Measurements from ENCODE around the gene CFAP74.

DNA sequence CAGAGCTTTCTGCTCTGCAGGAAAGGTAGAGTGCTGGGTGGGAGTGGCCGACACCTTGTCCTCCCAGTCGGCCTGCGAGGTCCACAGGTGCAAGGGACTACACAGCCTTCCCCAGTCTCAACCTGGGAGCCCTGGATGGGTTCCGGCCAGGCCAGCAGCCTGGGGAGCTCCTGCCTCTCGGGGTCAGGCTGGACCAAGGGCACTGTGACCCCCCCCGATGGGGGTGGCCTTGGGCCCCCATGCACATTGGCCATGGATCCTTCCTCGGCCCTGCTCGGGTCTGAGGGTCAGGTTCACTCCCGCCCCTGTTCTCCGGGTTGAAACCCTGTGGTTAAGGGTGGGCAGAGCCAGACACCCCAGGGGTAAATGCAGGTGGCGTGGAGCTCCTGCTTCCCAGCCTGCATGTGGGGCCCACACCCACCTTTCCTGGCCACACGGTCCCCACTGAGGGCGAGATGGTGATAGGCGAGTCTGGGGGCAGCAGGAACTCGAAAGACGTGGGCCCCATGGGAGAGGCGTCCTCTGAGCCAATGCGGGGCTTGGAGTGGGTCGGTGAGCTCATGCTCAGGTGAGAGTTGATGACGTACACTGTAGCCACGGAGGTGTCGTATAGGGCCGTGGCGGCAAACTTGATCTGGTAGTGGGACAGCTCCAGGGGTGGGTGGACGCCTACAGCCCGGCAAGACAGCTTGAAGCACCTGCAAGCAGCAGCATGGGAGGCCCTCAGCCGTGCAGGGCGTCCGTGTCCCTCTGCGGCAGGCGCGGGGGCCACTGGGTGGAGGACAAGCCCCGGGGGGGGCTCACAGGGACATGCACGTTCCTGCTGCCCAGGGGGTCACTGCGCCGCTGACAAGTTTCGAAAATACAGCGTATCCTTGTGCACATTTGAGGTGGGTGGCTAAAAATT lies 73.7 kb downstream of the CFAP74 start:
- TF ChIP-seq, protein P1, sequence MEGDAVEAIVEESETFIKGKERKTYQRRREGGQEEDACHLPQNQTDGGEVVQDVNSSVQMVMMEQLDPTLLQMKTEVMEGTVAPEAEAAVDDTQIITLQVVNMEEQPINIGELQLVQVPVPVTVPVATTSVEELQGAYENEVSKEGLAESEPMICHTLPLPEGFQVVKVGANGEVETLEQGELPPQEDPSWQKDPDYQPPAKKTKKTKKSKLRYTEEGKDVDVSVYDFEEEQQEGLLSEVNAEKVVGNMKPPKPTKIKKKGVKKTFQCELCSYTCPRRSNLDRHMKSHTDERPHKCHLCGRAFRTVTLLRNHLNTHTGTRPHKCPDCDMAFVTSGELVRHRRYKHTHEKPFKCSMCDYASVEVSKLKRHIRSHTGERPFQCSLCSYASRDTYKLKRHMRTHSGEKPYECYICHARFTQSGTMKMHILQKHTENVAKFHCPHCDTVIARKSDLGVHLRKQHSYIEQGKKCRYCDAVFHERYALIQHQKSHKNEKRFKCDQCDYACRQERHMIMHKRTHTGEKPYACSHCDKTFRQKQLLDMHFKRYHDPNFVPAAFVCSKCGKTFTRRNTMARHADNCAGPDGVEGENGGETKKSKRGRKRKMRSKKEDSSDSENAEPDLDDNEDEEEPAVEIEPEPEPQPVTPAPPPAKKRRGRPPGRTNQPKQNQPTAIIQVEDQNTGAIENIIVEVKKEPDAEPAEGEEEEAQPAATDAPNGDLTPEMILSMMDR (IDR thresholded peaks at IDR 0.05): no peak
- TF ChIP-seq POLR2A (IDR thresholded peaks at IDR 0.05): no peak
